Lung (tissue), 12 donors: ENCODE measurements around the gene ASB8. TPM values are rescaled to one million over a fixed set of nuclear protein-coding genes. Genes with fewer than 3 reads are reported as not detected.

Source experiments
- ATAC-seq: fragments of 200-7000 bp; cut with Tn5 transposase; one replicate; pipeline ENCODE4 v1.9.1; 2020; ENCODE audit warnings: moderate number of reproducible peaks; ENCODE audit not compliant: insufficient read depth, low FRiP score
- DNase-seq, 3 donors: peaks; one replicate each; pipeline ENCODE4 v3.0.0-alpha.2; 2013 to 2017
- H3K27ac ChIP-seq, 2 donors: one replicate each; pipeline ENCODE4 v1.5.1; 2013; ENCODE audit warnings: mild to moderate bottlenecking in 2 of 2, moderate library complexity in 2 of 2, control low read depth in 1 of 2, inconsistent platforms in 1 of 2, low read depth in 1 of 2, low read length in 1 of 2
- H3K27me3 ChIP-seq, 3 donors: one replicate each; pipeline ENCODE4 v1.5.1; 2013; ENCODE audit warnings: low read length in 2 of 3; ENCODE audit not compliant: control insufficient read depth in 3 of 3, insufficient read depth in 3 of 3
- H3K36me3 ChIP-seq, 4 donors: one replicate each; pipeline ENCODE4 v1.5.1; 2013; ENCODE audit warnings: low read length in 4 of 4, mild to moderate bottlenecking in 1 of 4, moderate library complexity in 1 of 4; ENCODE audit not compliant: control insufficient read depth in 4 of 4, insufficient read depth in 4 of 4
- H3K4me1 ChIP-seq, 5 donors: one replicate each; pipeline ENCODE4 v1.5.1; 2013; ENCODE audit warnings: low read length in 5 of 5, mild to moderate bottlenecking in 2 of 5, moderate library complexity in 1 of 5; ENCODE audit not compliant: control insufficient read depth in 5 of 5, insufficient read depth in 5 of 5
- H3K4me3 ChIP-seq: one replicate; pipeline ENCODE4 v1.5.1; 2013; ENCODE audit warnings: mild to moderate bottlenecking, control low read depth, moderate library complexity
- H3K9ac ChIP-seq, 2 donors: one replicate each; pipeline ENCODE4 v1.5.1; 2013; ENCODE audit warnings: low read length in 2 of 2, control low read depth in 1 of 2; ENCODE audit not compliant: insufficient read depth in 1 of 2
- H3K9me3 ChIP-seq, 4 donors: one replicate each; pipeline ENCODE4 v1.5.1; 2013; ENCODE audit warnings: low read length in 3 of 4, mild to moderate bottlenecking in 1 of 4, moderate library complexity in 1 of 4; ENCODE audit not compliant: control insufficient read depth in 4 of 4, insufficient read depth in 3 of 4
- CTCF ChIP-seq: IDR thresholded peaks from 2 replicates; pipeline ENCODE4 v1.5.1; 2012; ENCODE audit warnings: mild to moderate bottlenecking; ENCODE audit errors: control extremely low read depth, extremely low read depth
- WGBS, 2 donors: extraction: QIAGEN DNeasy Blood & Tissue Kit; methylation state at CpG; one replicate each; pipeline ENCODE4 v1.1.7; 2013; 5-methylcytosine and 5-hydroxymethylcytosine counted together
- polyA plus RNA-seq, 2 donors: library from polyadenylated mRNA; stranded (reverse); fragments of 200-250 nt; gene quantifications; one replicate each; pipeline ENCODE4 v1.2.1, GENCODE V29; 2013
- total RNA-seq, 2 donors: library from RNA; depleted of rRNA in 1 of 2; stranded (reverse); fragments of >200 nt in 1 of 2; gene quantifications; one replicate each; pipeline ENCODE4 v1.2.1, GENCODE V29; 2014 to 2021
- donor health status: control.
- donor health status: control.
- donor health status: Bipolar disorder and iron deficiency.
- donor health status: healthy.
- donor health status: DM: yes; HTN: yes; CAD: no.

The ASB8 gene
- total and polyA plus RNA-seq, 4 donors, result 12.0 to 55.1 (median 26.9) TPM

GRCh38 chr12:48194799-48195201, 37.5 kb upstream of the ASB8 start:
- H3K9me3 ChIP-seq, result no peaks in the 10 kb centered on the region
- no peak overlapping the region for H3K27ac ChIP-seq
- TF ChIP-seq CTCF, result no peak
- H3K9ac ChIP-seq, result no peak overlapping the region
- no peaks in the 10 kb centered on the region for H3K27me3 ChIP-seq
- peaks cover 0 to 23% (median 6%) of the 10 kb centered on the region in 5 donors for H3K4me1 ChIP-seq
- ATAC-seq (no peak), DNase-seq (no peak)
- H3K4me3 ChIP-seq, result no peak overlapping the region
- 49 to 68% methylated on average over 1 of the region's 1 CpG for WGBS, 2 donors
- H3K36me3 ChIP-seq, result no peaks in the 10 kb centered on the region

- Histone ChIP-seq H3K27me3 (no peaks in the 10 kb centered on the region), H3K4me3 (no peak overlapping the region), H3K27ac (no peak overlapping the region), H3K9ac (no peak overlapping the region), H3K36me3 (no peaks in the 10 kb centered on the region), H3K4me1 (peaks cover 0 to 11% (median 6%) of the 10 kb centered on the region in 5 donors), H3K9me3 (no peaks in the 10 kb centered on the region)
- TF ChIP-seq CTCF, result no peak
- DNase-seq, result no peak
- no peak for ATAC-seq
- 53 to 83% methylated on average over 2 of the region's 2 CpGs for WGBS, 2 donors
Observed at GRCh38 chr12:48193623-48194022, 36.3 kb upstream of the ASB8 start.

GRCh38 chr12:48192861-48193260, 35.5 kb upstream of the ASB8 start:
- Histone ChIP-seq H3K27ac (no peak overlapping the region), H3K9me3 (no peaks in the 10 kb centered on the region), H3K9ac (no peak overlapping the region), H3K27me3 (peaks cover 0 to 5% (median 0%) of the 10 kb centered on the region in 3 donors), H3K36me3 (no peaks in the 10 kb centered on the region), H3K4me3 (no peak overlapping the region), H3K4me1 (peaks cover 0 to 9% (median 6%) of the 10 kb centered on the region in 5 donors)
- 63 to 75% methylated on average over 1 of the region's 1 CpG for WGBS, 2 donors
- DNase-seq, result peak in 1 of 3 donors; percentile 42
- no peak for TF ChIP-seq CTCF
- ATAC-seq, result no peak

GRCh38 chr12:48191096-48191495, 33.8 kb upstream of the ASB8 start:
- ATAC-seq, result no peak
- no peak for TF ChIP-seq CTCF

More at GRCh38 chr12:48191096-48191495, 33.8 kb upstream of the ASB8 start:
- no peak overlapping the region for H3K4me3 ChIP-seq
- peaks cover 0 to 6% (median 0%) of the 10 kb centered on the region in 5 donors for H3K4me1 ChIP-seq
- peaks cover 0 to 13% (median 5%) of the 10 kb centered on the region in 3 donors for H3K27me3 ChIP-seq
- no peak for DNase-seq
- H3K36me3 ChIP-seq, result no peaks in the 10 kb centered on the region
- no peaks in the 10 kb centered on the region for H3K9me3 ChIP-seq
- H3K9ac ChIP-seq, result no peak overlapping the region
- H3K27ac ChIP-seq, result no peak overlapping the region
